Ishikawa (cell line): ENCODE results near the gene CCDC169.

Experiments
- CEBPB ChIP-seq: IDR thresholded peaks from 2 replicates; pipeline ENCODE4 v1.6.1; 2012
- CREB1 ChIP-seq: IDR thresholded peaks from 2 replicates; pipeline ENCODE4 v1.6.1; 2012; ENCODE audit warnings: low read depth
- EGR1 ChIP-seq: IDR thresholded peaks from 2 replicates; pipeline ENCODE4 v1.6.1; 2012
- EP300 ChIP-seq: IDR thresholded peaks from 2 replicates; pipeline ENCODE4 v1.6.1; 2012; ENCODE audit warnings: borderline replicate concordance
- FOXM1 ChIP-seq: IDR thresholded peaks from 2 replicates; pipeline ENCODE4 v1.6.1; 2012; ENCODE audit warnings: low read depth, borderline replicate concordance
- MAX ChIP-seq: IDR thresholded peaks from 2 replicates; pipeline ENCODE4 v1.6.1; 2012
- NFIC ChIP-seq: IDR thresholded peaks from 2 replicates; pipeline ENCODE4 v1.6.1; 2012
- RAD21 ChIP-seq: IDR thresholded peaks from 2 replicates; pipeline ENCODE4 v1.6.1; 2012; ENCODE audit warnings: low read depth
- TAF1 ChIP-seq: IDR thresholded peaks from 2 replicates; pipeline ENCODE4 v1.6.1; 2012; ENCODE audit warnings: low read depth, mild to moderate bottlenecking
- TCF12 ChIP-seq: IDR thresholded peaks from 2 replicates; pipeline ENCODE4 v1.6.1; 2012; ENCODE audit warnings: low read depth
- TEAD4 ChIP-seq: IDR thresholded peaks from 2 replicates; pipeline ENCODE4 v1.6.1; 2012
- YY1 ChIP-seq: IDR thresholded peaks from 2 replicates; pipeline ENCODE4 v1.6.1; 2012; ENCODE audit warnings: low read depth
- ZBTB7A ChIP-seq: IDR thresholded peaks from 2 replicates; pipeline ENCODE4 v1.6.1; 2012; ENCODE audit warnings: low read depth
- TF ChIP-seq, protein P1 (sequence below): IDR thresholded peaks from 2 replicates; pipeline ENCODE4 v1.6.1; 2012; ENCODE audit warnings: low read depth, mild to moderate bottlenecking
- TF ChIP-seq, protein P2 (sequence below): IDR thresholded peaks from 2 replicates; pipeline ENCODE4 v1.6.1; 2012

The CCDC169 gene

DNA sequence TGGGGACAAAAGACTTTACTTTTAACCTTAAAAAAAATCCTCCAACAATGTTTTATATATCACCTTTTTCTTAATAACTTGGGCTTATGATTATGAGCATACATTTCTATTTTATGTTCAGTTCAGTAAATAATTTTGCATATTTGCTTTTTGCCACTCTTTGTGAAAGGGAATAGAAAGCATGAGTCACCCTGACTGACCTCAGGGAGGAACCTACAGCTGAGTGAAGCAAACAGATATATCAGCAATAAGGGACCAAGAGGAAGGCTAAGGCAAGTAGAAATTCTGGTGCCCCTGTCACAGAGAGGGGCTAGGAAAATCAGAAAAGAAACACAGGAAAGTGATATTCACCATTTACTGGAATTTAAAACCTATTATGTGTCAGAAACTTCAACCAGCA is 46.1 kb downstream of the CCDC169 start:
- no peak for TF ChIP-seq RAD21
- TF ChIP-seq TAF1, result no peak
- TF ChIP-seq, protein P1, sequence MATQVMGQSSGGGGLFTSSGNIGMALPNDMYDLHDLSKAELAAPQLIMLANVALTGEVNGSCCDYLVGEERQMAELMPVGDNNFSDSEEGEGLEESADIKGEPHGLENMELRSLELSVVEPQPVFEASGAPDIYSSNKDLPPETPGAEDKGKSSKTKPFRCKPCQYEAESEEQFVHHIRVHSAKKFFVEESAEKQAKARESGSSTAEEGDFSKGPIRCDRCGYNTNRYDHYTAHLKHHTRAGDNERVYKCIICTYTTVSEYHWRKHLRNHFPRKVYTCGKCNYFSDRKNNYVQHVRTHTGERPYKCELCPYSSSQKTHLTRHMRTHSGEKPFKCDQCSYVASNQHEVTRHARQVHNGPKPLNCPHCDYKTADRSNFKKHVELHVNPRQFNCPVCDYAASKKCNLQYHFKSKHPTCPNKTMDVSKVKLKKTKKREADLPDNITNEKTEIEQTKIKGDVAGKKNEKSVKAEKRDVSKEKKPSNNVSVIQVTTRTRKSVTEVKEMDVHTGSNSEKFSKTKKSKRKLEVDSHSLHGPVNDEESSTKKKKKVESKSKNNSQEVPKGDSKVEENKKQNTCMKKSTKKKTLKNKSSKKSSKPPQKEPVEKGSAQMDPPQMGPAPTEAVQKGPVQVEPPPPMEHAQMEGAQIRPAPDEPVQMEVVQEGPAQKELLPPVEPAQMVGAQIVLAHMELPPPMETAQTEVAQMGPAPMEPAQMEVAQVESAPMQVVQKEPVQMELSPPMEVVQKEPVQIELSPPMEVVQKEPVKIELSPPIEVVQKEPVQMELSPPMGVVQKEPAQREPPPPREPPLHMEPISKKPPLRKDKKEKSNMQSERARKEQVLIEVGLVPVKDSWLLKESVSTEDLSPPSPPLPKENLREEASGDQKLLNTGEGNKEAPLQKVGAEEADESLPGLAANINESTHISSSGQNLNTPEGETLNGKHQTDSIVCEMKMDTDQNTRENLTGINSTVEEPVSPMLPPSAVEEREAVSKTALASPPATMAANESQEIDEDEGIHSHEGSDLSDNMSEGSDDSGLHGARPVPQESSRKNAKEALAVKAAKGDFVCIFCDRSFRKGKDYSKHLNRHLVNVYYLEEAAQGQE, result no peak
- no peak for TF ChIP-seq FOXM1
- TF ChIP-seq MAX, result no peak
- TF ChIP-seq CREB1, result no peak
- no peak for TF ChIP-seq NFIC
- TF ChIP-seq, protein P2, sequence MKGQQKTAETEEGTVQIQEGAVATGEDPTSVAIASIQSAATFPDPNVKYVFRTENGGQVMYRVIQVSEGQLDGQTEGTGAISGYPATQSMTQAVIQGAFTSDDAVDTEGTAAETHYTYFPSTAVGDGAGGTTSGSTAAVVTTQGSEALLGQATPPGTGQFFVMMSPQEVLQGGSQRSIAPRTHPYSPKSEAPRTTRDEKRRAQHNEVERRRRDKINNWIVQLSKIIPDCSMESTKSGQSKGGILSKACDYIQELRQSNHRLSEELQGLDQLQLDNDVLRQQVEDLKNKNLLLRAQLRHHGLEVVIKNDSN, result no peak
- no peak for TF ChIP-seq TEAD4
- TF ChIP-seq EP300, result no peak
- TF ChIP-seq YY1, result no peak
- no peak for TF ChIP-seq ZBTB7A
- no peak for TF ChIP-seq EGR1

GRCh38 chr13:36251017-36251416 is 46.6 kb downstream of the CCDC169 start:
- TF ChIP-seq MAX (no peak), TAF1 (no peak), RAD21 (no peak), YY1 (no peak), NFIC (no peak), FOXM1 (no peak), EP300 (no peak), CREB1 (no peak), CEBPB (no peak), EGR1 (no peak)
- TF ChIP-seq, protein P2, result no peak
- TF ChIP-seq, protein P1, result no peak

- no peak for TF ChIP-seq ZBTB7A
- TF ChIP-seq NFIC, result no peak
- TF ChIP-seq CREB1, result no peak
- TF ChIP-seq EP300, result no peak
- TF ChIP-seq MAX, result no peak
- TF ChIP-seq FOXM1, result no peak
- TF ChIP-seq TEAD4, result no peak
- no peak for TF ChIP-seq EGR1
- no peak for TF ChIP-seq CEBPB
- TF ChIP-seq, protein P1, result no peak
- no peak for TF ChIP-seq TCF12
- TF ChIP-seq, protein P2, result no peak
- no peak for TF ChIP-seq RAD21
- no peak for TF ChIP-seq TAF1
- no peak for TF ChIP-seq YY1
Measured at GRCh38 chr13:36248700-36249099, 48.9 kb downstream of the CCDC169 start.

- TF ChIP-seq MAX, result no peak
- TF ChIP-seq, protein P1, result no peak
- TF ChIP-seq, protein P2, result no peak
- TF ChIP-seq YY1, result no peak
- no peak for TF ChIP-seq EP300
- TF ChIP-seq CEBPB, result no peak
- no peak for TF ChIP-seq ZBTB7A
- TF ChIP-seq TCF12, result no peak
- no peak for TF ChIP-seq FOXM1
- TF ChIP-seq TAF1, result no peak
- no peak for TF ChIP-seq TEAD4
- TF ChIP-seq NFIC, result no peak
Measured at GRCh38 chr13:36244990-36245389, 52.6 kb downstream of the CCDC169 start.
